PC-3 (cell line): ENCODE data around the gene PAQR9. TPM values are rescaled to one million over a fixed set of nuclear protein-coding genes. Genes with fewer than 3 reads are reported as not detected.

Experiments
- ATAC-seq: fragments of 200-7000 bp; cut with Tn5 transposase; 2 replicates; pipeline ENCODE4 v1.9.1; 2020; ENCODE audit warnings: mild to moderate bottlenecking, moderate library complexity
- BruUV-seq: library from RNA; stranded (reverse); fragments of 400-500 nt; replicated peaks from 2 replicates; lab custom pipeline; 2021; lab: Mats Ljungman, UMichigan
- CTCF ChIA-PET: fragments of 300-600 bp; sonication (Branson Sonifier 250); formaldehyde crosslinking; loops from one replicate; lab custom pipeline; 2022; ENCODE audit warnings: antibody characterized with exemption; lab: Charles Lee
- POLR2A ChIA-PET: fragments of 300-600 bp; sonication (Branson Sonifier 250); formaldehyde crosslinking; loops from one replicate; lab custom pipeline; 2022; ENCODE audit warnings: antibody characterized with exemption; ENCODE audit not compliant: unreplicated experiment; lab: Charles Lee
- DNase-seq: peaks from one replicate; pipeline ENCODE4 v3.0.0-alpha.2; 2015
- H2AFZ ChIP-seq: fragments of 300-600 bp; sonication (generic); 2 replicates; pipeline ENCODE4 v1.6.0; 2016; ENCODE audit warnings: antibody characterized with exemption, low read length
- H3F3A ChIP-seq: fragments of 300-600 bp; sonication (generic); one replicate; pipeline ENCODE4 v1.6.0; 2017; ENCODE audit warnings: antibody characterized with exemption, low read length, control low read depth, mild to moderate bottlenecking; ENCODE audit not compliant: unreplicated experiment
- H3K27ac ChIP-seq: fragments of 300-600 bp; sonication (generic); 2 replicates; pipeline ENCODE4 v1.5.1; 2016; ENCODE audit warnings: mild to moderate bottlenecking, low read length
- H3K27me3 ChIP-seq: fragments of 300-600 bp; sonication (generic); 2 replicates; pipeline ENCODE4 v1.6.1; 2016; ENCODE audit warnings: low read length, mixed read lengths
- H3K36me3 ChIP-seq: fragments of 300-600 bp; sonication (generic); 2 replicates; pipeline ENCODE4 v1.6.1; 2016; ENCODE audit warnings: low read depth, mixed run types, low read length, mixed read lengths
- H3K4me1 ChIP-seq: fragments of 300-600 bp; sonication (generic); 2 replicates; pipeline ENCODE4 v1.5.1; 2016; ENCODE audit warnings: low read length; ENCODE audit not compliant: insufficient read depth
- H3K4me2 ChIP-seq: fragments of 300-600 bp; sonication (generic); 2 replicates; pipeline ENCODE4 v1.6.0; 2016; ENCODE audit warnings: low read length
- H3K4me3 ChIP-seq: fragments of 300-600 bp; sonication (generic); 2 replicates; pipeline ENCODE4 v1.5.1; 2016; ENCODE audit warnings: mild to moderate bottlenecking, low read length, mixed read lengths
- H3K79me2 ChIP-seq: fragments of 300-600 bp; sonication (generic); 2 replicates; pipeline ENCODE4 v1.6.1; 2017; ENCODE audit warnings: low read length, mixed read lengths
- H3K9ac ChIP-seq: fragments of 300-600 bp; sonication (generic); 2 replicates; pipeline ENCODE4 v1.6.0; 2016; ENCODE audit warnings: mild to moderate bottlenecking, low read length
- H3K9me2 ChIP-seq: fragments of 300-600 bp; sonication (generic); replicated peaks from 2 replicates; pipeline ENCODE4 v1.6.1; 2016; ENCODE audit warnings: mixed run types, low read length, mixed read lengths
- H3K9me3 ChIP-seq: fragments of 300-600 bp; sonication (generic); 2 replicates; pipeline ENCODE4 v1.6.1; 2016; ENCODE audit warnings: low read length, mixed read lengths
- H4K20me1 ChIP-seq: fragments of 300-600 bp; sonication (generic); 2 replicates; pipeline ENCODE4 v1.6.1; 2016; ENCODE audit warnings: low read length, mixed read lengths
- CTCF ChIP-seq: fragments of 300-600 bp; sonication (generic); conservative IDR thresholded peaks from 2 replicates; pipeline ENCODE4 v1.5.1; 2017; ENCODE audit warnings: antibody characterized with exemption, low read depth, mild to moderate bottlenecking, low read length
- EZH2 ChIP-seq: fragments of 300-600 bp; sonication (generic); IDR thresholded peaks from one replicate; pipeline ENCODE4 v1.6.1; 2017; ENCODE audit warnings: antibody characterized with exemption, mild to moderate bottlenecking, low read length; ENCODE audit not compliant: unreplicated experiment
- EZH2phosphoT487 ChIP-seq: fragments of 300-600 bp; sonication (generic); IDR thresholded peaks from 2 replicates; pipeline ENCODE4 v1.6.1; 2018; ENCODE audit warnings: mild to moderate bottlenecking, antibody characterized with exemption, low read length, borderline replicate concordance
- intact Hi-C: fragments of 100-400 bp; cut with micrococcal nuclease; formaldehyde crosslinking; loops from 2 replicates; pipeline ENCODE4 v1.9.0; 2023
- total RNA-seq: library from RNA; depleted of rRNA; stranded (reverse); fragments of >200 nt; gene quantifications from 2 replicates; pipeline ENCODE4 v1.2.3, GENCODE V29; 2014

Gene PAQR9
- total RNA-seq, 1 experiment from 2014 or later, result not detected

DNA sequence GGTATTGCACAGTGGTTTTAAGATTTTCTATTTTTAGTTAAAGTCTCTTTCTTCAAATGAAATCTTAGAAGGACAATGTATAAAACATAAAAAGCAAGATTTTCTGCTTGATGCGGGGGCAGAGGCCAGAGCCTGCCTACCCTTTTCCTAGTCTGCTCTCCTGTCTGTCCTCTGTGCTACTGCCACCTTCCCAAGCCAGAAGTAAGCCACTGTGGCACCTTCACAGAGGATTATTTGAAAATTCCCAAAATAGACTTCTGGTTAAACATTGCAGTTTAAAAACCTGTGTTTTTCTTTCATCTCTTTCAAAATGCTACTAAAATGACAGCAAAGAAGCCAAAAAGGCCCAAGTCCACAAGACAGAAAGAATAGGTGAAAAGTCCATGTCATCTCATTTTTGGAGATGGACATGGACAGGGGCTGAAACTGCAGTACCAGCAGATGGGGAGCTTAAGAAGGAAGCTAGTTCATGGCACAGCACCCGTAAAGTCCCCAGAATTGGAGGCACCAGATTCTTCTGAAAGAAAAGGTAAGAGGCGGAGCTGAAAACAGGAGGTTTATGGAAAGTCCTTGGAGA, 37.0 kb downstream of the PAQR9 start:
- Histone ChIP-seq H3F3A (no peaks in the 10 kb centered on the region), H3K9me2 (no peaks in the 10 kb centered on the region), H3K9ac (no peak overlapping the region), H4K20me1 (no peaks in the 10 kb centered on the region), H3K4me3 (no peak overlapping the region), H3K79me2 (no peaks in the 10 kb centered on the region), H3K4me2 (no peak overlapping the region), H3K9me3 (no peaks in the 10 kb centered on the region), H2AFZ (no peak overlapping the region), H3K4me1 (no peaks in the 10 kb centered on the region), H3K36me3 (no peaks in the 10 kb centered on the region), H3K27ac (no peak overlapping the region), H3K27me3 (no peaks in the 10 kb centered on the region)
- no peak for TF ChIP-seq EZH2
- TF ChIP-seq CTCF, result no peak
- no peak for TF ChIP-seq EZH2phosphoT487
- POLR2A ChIA-PET, result no interaction called here
- ATAC-seq (no peak), DNase-seq (no peak)
- BruUV-seq, result no TSS peak
- intact Hi-C loops, result no loop called here
- CTCF ChIA-PET, result no interaction called here

GRCh38 chr3:142925140-142925539, 38.3 kb downstream of the PAQR9 start:
- Histone ChIP-seq H3K9ac (no peak overlapping the region), H4K20me1 (no peaks in the 10 kb centered on the region), H3K9me2 (no peaks in the 10 kb centered on the region), H3K4me1 (no peaks in the 10 kb centered on the region), H3K4me2 (no peak overlapping the region), H3K79me2 (no peaks in the 10 kb centered on the region), H3K27ac (no peak overlapping the region), H3K4me3 (no peak overlapping the region), H3K36me3 (no peaks in the 10 kb centered on the region), H3K27me3 (no peaks in the 10 kb centered on the region), H3F3A (no peaks in the 10 kb centered on the region), H3K9me3 (no peaks in the 10 kb centered on the region), H2AFZ (no peak overlapping the region)
- DNase-seq (no peak), ATAC-seq (no peak)
- POLR2A ChIA-PET, result no interaction called here
- TF ChIP-seq EZH2phosphoT487, result no peak
- TF ChIP-seq CTCF, result no peak
- TF ChIP-seq EZH2, result no peak
- CTCF ChIA-PET, result interaction anchor here (0.6 kb wide), 1 partner anchor 23 kb away, joined by 7 read pairs; no protein-coding TSS in a partner anchor
- intact Hi-C loops, result no loop called here
- BruUV-seq, result no TSS peak

DNA sequence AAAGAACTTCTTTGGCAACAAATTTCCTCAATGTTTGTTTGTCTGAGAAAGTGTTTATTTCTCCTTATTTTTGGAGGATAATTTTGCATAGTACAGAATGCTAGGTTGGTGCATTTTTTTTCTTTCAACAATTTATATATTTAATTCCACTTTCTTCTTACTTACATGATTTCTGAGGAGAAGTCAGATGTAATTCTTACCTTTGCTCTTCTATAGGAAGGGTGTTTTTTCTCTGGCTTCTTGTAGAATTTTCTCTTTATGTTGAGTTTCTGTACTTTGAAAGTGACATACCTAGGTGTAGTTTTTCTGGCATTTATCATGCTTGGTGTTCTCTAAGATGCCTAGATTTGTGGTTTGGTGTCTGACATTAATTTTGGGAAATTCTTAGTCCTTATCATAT, 39.8 kb downstream of the PAQR9 start:
- H3K4me2 ChIP-seq, result no peak overlapping the region
- intact Hi-C loops, result no loop called here

More for the DNA sequence above, 39.8 kb downstream of the PAQR9 start:
- no TSS peak for BruUV-seq
- Histone ChIP-seq H3K9me3 (no peaks in the 10 kb centered on the region), H3K9ac (no peak overlapping the region), H3K36me3 (no peaks in the 10 kb centered on the region), H3K4me1 (no peaks in the 10 kb centered on the region), H3K4me3 (no peak overlapping the region), H3K79me2 (no peaks in the 10 kb centered on the region), H2AFZ (no peak overlapping the region), H3K27ac (no peak overlapping the region), H4K20me1 (no peaks in the 10 kb centered on the region), H3F3A (no peaks in the 10 kb centered on the region), H3K9me2 (no peaks in the 10 kb centered on the region), H3K27me3 (no peaks in the 10 kb centered on the region)
- DNase-seq, result no peak
- ATAC-seq, result no peak
- ChIA-PET POLR2A (no interaction called here), CTCF (no interaction called here)
- TF ChIP-seq EZH2phosphoT487, result no peak
- no peak for TF ChIP-seq CTCF
- no peak for TF ChIP-seq EZH2
